Astrocyte of the spinal cord (primary cell): ENCODE data around the gene SLC22A23.

Source experiments
- DNase-seq: peaks from one replicate; pipeline ENCODE4 v3.0.0; 2011; ENCODE audit warnings: low read depth, low spot score
- H3K4me3 ChIP-seq: 2 replicates; pipeline ENCODE4 v1.5.1; 2011; ENCODE audit warnings: low read depth, mild to moderate bottlenecking, low read length, moderate library complexity
- in situ Hi-C: cut with HindIII; loops from 2 replicates; pipeline ENCODE4 v1.10.0; 2017; ENCODE audit warnings: low sequenced_read_pairs
- TF ChIP-seq, protein P1 (sequence below): IDR thresholded peaks from 2 replicates; pipeline ENCODE4 v1.5.1; 2012; ENCODE audit warnings: low read depth, mild to moderate bottlenecking, low read length, inconsistent platforms

Gene SLC22A23

DNA sequence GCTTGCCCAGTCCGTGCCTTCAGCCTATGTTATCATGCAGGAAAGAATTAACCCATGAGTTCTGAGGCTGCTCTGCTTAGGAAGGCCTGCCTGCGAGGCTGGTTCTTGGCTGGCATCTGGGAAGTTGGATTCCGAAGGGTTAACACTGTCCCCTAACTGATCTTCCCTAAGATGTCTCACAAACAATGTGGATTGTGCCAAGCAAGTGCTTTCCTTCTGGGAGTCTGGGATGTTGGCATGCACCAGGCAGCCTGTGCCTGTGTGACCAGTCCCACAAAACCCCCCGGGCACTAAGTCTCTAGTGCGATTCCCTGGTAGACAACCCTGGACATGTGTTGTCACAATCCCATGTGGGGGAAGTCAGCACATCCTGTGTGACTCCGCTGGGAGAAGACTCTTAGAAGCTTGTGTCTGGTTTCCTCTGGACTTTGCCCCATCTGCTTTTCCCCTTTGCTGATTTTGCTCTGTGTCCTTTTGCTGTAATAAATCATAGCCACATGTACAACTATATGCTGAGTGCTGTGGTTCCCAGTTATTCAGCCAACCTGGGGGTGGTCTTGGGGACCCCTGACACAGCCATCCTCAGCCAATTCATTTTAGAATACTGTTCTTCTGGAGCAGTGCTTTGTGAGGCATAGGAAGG is 83.8 kb downstream of the SLC22A23 start:
- no peak overlapping the region for H3K4me3 ChIP-seq
- TF ChIP-seq, protein P1, sequence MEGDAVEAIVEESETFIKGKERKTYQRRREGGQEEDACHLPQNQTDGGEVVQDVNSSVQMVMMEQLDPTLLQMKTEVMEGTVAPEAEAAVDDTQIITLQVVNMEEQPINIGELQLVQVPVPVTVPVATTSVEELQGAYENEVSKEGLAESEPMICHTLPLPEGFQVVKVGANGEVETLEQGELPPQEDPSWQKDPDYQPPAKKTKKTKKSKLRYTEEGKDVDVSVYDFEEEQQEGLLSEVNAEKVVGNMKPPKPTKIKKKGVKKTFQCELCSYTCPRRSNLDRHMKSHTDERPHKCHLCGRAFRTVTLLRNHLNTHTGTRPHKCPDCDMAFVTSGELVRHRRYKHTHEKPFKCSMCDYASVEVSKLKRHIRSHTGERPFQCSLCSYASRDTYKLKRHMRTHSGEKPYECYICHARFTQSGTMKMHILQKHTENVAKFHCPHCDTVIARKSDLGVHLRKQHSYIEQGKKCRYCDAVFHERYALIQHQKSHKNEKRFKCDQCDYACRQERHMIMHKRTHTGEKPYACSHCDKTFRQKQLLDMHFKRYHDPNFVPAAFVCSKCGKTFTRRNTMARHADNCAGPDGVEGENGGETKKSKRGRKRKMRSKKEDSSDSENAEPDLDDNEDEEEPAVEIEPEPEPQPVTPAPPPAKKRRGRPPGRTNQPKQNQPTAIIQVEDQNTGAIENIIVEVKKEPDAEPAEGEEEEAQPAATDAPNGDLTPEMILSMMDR, result no peak
- no peak for DNase-seq
- in situ Hi-C loops, result no loop called here

DNA sequence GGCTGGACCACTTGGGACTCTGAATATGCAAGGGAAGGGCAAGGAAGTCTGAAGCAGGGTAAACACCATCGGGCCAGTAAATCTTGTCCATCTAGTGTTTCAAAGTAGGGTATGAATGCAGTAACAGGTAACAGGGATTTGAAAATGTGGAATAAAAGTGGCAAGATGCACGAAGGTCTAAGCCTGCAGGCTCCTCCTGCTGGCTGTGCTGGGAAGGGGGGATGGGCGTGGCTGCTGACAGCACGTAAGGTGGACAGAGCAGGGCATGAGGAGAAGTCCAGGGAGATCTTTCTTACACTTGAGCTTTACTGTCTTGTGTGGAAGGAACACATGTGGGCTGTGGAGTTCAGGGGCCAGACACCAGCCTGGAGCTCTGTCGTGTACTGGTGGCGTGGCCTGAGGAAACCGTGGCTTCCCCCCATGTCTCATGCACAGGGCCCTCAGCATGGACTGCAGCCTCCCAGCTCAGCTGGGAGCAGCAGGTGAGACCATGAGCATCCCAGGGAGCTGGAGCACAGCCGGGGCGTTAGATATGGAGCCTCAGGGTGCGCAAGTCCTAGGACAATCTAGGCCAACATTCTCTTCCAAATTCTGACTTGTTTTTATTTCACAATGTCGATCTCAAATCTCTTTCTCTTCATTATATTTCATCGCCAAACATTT is 84.5 kb downstream of the SLC22A23 start:
- TF ChIP-seq, protein P1, result peak; percentile 31

DNA sequence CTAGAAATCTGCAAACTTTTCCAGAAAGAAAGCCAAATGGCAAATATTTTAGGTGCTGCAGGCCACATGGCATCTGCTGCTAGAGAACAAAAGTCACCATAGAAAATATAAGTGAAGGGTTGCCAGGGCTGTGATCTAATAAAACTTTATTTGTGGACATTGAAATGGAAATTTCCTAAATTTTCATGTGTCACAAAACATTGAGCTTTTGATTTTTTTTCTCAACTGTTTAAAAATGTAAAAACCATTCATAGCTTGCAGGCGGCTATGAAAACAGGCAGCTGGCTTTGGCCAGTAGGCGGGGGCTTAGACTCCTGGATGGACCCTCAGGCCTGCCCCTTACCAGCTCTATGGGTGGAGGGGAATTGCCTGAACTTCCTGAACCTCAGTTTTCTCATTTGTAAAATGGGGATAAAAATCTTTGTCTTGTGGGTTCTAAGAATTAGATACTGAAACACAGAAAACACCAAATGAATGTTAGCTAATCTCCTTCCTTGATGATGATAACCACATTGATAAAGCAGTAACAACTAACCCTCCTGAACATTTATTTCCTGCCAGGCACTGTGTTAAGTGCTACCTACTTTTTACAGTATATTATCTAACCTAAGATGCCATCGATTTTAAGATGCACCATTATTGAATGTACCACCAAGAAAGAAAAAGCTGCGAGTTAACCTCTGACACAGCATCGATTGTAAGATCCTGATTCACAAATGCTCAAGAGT is 85.5 kb downstream of the SLC22A23 start:
- no peak for DNase-seq
- TF ChIP-seq, protein P1, result no peak
- in situ Hi-C loops, result no loop called here

More for the DNA sequence above, 84.5 kb downstream of the SLC22A23 start:
- H3K4me3 ChIP-seq, result no peak overlapping the region
- in situ Hi-C loops, result no loop called here
- DNase-seq, result no peak

DNA sequence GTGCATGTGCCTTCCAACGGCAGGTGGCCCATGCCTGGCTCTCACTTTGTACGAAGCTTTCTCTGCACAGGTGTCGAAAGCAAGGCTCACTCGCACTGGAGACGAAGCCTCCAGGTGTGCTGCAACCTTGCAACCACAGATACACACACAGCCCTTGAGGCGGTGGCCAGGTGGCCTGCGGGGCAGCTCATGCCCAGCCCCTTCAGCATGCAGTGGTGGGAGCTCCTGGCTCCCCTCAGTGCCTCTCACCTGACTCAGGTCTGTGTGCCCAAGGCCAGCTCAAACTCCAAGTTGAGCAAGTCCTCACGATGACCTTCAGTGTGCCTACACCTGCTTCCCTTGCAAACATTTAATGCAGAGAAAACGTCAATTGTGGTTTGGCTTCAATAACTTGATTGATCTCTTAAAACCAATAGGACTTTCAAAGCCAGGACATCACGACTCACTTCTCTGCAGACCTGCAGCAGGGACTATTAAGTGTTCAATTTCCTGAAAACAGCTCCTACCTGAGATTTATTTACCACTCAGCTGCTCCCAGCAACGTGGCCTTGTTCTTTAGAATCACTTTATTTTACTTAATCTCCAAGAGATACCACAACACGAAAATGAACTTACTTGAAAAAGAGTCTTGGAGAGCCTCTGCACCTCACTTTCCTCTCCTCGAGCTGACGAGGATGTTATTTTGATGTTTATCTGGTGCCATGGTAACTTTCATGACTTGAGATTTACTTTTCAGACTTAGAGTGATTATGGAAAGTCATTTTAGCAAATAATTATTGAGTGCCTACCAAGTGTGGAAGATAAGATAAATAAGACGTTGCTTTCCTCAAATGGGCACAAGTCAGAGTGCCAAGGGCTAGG is 86.3 kb downstream of the SLC22A23 start:
- in situ Hi-C loops, result no loop called here
- DNase-seq, result no peak
- no peak overlapping the region for H3K4me3 ChIP-seq
- TF ChIP-seq, protein P1, result no peak

More for the DNA sequence above, 85.5 kb downstream of the SLC22A23 start:
- H3K4me3 ChIP-seq, result no peak overlapping the region

DNA sequence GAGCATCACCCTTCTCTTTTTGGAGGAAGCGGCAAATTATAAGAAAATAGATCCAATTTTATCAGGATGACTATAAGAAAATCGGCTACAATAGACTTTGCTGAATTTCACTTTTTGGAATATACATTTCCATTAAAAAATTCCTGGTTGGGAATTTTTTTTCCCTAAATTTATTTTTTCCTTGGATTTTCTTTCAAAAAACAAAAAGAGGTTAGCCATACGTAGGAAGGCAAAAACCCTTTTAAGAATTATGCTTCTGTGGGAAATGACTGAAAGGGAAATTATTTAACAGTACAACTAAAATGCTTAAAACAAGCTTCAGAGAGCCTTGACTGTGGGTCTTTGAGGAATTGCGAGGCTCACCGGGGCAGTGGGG is 86.9 kb downstream of the SLC22A23 start:
- TF ChIP-seq, protein P1, result no peak
- DNase-seq, result no peak
- no peak overlapping the region for H3K4me3 ChIP-seq
- in situ Hi-C loops, result no loop called here

DNA sequence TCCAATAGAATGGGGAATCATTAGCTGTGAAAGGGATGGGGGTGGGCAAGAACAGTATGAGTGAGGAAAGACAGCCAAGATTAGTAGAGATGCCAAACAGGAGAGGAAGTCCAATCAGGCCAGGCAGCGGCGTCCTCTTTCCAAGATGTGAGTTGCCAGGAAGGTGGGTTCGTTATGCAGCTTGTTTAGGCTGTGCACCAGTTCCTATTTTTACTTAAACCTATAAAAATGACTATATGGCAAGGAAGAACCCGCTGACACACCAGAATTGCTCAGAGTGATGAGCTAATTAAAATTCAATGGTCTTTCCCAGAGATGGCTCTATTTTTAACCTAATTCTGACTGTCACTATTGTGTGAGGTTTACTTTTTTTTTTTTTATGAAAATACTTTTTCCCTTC is 88.2 kb downstream of the SLC22A23 start:
- DNase-seq, result no peak
- TF ChIP-seq, protein P1, result no peak
- in situ Hi-C loops, result no loop called here
- no peak overlapping the region for H3K4me3 ChIP-seq
